ENCODE data around the gene FNDC10. TPM values are rescaled to one million over a fixed set of nuclear protein-coding genes. Genes with fewer than 3 reads are reported as not detected.

The FNDC10 gene
- total RNA-seq, 1 donor from 2014 or later, result 2.5 TPM

DNA sequence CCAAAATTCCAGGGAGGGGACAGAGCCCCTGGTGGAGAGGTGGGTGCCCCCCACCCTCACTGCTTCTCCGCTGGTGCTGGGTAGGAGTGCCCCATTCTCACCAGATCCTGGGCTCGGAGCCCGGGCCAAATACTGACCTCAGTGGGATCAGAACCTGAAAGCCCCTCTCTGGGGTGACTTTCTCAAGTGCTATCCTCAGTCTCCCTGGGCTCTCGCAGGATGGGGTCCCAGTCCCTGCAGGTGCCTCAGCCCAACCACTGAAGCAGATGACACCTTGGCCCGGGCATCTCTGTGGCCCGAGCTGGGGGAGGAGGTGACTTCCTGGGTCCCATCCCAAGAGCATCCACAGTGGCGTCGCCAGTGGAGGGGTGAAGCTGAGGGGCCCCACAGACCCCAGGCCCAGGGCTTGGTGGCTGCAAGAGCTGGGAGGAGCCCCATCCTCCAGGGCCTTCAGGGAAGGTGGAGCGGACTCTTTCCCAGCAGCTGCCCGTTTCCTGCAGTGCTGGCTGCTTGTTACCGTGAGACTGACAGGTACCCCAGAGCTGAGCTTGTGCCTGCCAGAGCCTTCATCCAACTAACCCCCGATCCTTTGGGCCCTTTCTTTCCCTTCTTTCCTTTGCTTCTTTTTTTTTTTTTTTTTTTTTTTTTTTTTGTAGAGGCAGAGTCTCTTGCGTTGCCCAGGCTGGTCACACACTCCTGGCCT is 3.9 kb upstream of the FNDC10 start:
- Histone ChIP-seq H3K27ac (no peak overlapping the region), H3K9me3 (ENCODE audit: low read depth) (no peaks in the 10 kb centered on the region), H3K27me3 (peaks cover 49% of the 10 kb centered on the region), H3K79me2 (ENCODE audit: low read depth) (no peaks in the 10 kb centered on the region), H3K4me3 (no peak overlapping the region), H3F3A (ENCODE audit: low read depth) (peaks cover 14% of the 10 kb centered on the region), H3K36me3 (no peaks in the 10 kb centered on the region), H3K4me2 (no peak overlapping the region), H2AFZ (replicated peaks) (no peak overlapping the region), H3K9ac (no peak overlapping the region), H3K4me1 (peaks cover 3% of the 10 kb centered on the region), H4K20me1 (ENCODE audit: low read depth) (peaks cover 10% of the 10 kb centered on the region)
- Mint-ChIP-seq H3K27ac (no peak overlapping the region), H3K9me3 (no peaks in the 10 kb centered on the region), H3K4me3 (peak overlapping the region; percentile 59), H3K4me1 (peaks cover 2% of the 10 kb centered on the region), H3K27me3 (ENCODE audit: insufficient read depth, low read depth) (peaks cover 10% of the 10 kb centered on the region), H3K36me3 (no peaks in the 10 kb centered on the region)
- DNase-seq (ENCODE audit: low spot score), result no peak
- TF ChIP-seq, protein P1, sequence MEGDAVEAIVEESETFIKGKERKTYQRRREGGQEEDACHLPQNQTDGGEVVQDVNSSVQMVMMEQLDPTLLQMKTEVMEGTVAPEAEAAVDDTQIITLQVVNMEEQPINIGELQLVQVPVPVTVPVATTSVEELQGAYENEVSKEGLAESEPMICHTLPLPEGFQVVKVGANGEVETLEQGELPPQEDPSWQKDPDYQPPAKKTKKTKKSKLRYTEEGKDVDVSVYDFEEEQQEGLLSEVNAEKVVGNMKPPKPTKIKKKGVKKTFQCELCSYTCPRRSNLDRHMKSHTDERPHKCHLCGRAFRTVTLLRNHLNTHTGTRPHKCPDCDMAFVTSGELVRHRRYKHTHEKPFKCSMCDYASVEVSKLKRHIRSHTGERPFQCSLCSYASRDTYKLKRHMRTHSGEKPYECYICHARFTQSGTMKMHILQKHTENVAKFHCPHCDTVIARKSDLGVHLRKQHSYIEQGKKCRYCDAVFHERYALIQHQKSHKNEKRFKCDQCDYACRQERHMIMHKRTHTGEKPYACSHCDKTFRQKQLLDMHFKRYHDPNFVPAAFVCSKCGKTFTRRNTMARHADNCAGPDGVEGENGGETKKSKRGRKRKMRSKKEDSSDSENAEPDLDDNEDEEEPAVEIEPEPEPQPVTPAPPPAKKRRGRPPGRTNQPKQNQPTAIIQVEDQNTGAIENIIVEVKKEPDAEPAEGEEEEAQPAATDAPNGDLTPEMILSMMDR (IDR thresholded peaks at IDR 0.05), result no peak
- TF ChIP-seq EZH2phosphoT487 (IDR thresholded peaks at IDR 0.05) (no peak), EZH2 (IDR thresholded peaks at IDR 0.05) (no peak)

DNA sequence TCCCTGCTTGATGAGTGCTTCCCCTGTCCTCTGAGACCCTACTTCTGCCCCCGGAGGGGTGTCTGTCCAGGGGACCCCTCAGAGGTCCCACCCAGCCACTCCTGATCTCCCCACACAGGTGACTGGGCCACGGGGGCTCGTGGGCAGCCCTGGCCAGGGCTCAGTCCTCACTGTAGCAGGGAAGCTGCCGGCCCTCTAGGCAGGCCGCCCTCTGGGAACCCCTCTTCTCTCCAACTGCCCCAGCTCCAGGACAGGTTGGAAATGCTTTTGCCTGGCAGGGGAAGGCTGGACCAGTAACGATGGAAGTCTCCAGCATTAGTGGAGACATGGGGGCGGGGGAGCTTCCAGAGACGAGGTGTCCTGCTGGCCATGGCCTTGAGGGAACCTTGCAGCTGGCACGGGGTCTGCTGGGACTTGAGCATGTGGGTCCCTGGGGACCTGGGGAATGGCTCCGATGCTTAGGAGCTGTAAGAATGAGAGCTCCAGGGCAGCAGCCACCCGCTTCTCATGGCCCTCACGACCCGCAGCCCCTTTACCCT is 3.1 kb upstream of the FNDC10 start:
- Histone ChIP-seq H3K79me2 (ENCODE audit: low read depth) (no peaks in the 10 kb centered on the region), H3K36me3 (no peaks in the 10 kb centered on the region), H3K27me3 (peaks cover 57% of the 10 kb centered on the region), H3F3A (ENCODE audit: low read depth) (peaks cover 16% of the 10 kb centered on the region), H3K9me3 (ENCODE audit: low read depth) (no peaks in the 10 kb centered on the region), H3K4me2 (no peak overlapping the region), H4K20me1 (ENCODE audit: low read depth) (peaks cover 18% of the 10 kb centered on the region), H3K27ac (no peak overlapping the region), H3K4me1 (peaks cover 3% of the 10 kb centered on the region), H3K4me3 (no peak overlapping the region), H3K9ac (no peak overlapping the region), H2AFZ (replicated peaks) (no peak overlapping the region)
- Mint-ChIP-seq H3K9me3 (no peaks in the 10 kb centered on the region), H3K36me3 (no peaks in the 10 kb centered on the region), H3K4me1 (peaks cover 4% of the 10 kb centered on the region), H3K27ac (no peak overlapping the region), H3K4me3 (no peak overlapping the region), H3K27me3 (ENCODE audit: insufficient read depth, low read depth) (peaks cover 16% of the 10 kb centered on the region)
- no peak for DNase-seq (ENCODE audit: low spot score)
- TF ChIP-seq EZH2 (IDR thresholded peaks at IDR 0.05) (no peak), EZH2phosphoT487 (IDR thresholded peaks at IDR 0.05) (no peak)
- TF ChIP-seq, protein P1 (IDR thresholded peaks at IDR 0.05), result no peak

DNA sequence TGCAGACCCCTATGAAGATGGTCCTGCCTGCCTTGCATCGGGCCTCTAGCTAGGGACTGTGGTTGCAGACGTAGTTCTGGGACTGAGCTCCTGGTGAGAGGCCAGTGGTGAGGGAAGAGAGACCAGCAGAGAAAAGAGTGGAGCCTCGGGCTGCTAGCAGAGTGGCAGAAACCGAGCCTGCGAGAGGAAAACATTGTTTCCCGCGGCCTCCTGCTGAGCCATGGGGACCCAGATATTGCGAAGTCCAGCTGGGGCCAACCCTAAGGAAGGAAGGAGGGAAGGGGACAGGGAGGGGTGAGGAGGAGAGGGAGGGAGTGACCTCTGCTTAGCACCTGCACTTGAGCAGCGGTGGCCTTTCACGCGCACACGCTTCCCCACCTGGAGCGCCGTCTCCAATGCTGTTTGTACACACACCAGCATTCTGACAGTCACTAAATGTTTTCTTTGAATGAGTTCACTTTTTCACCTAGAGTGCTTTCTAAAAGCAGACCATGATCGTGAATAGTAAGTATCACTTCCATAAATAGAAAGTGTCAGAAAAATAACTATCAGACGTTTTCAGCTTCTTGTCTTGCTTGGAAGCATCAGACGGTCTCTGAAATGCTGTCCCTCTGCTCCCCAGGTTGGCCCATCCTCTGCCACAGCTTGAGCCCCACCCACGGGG is 2.5 kb upstream of the FNDC10 start:
- Mint-ChIP-seq H3K27me3 (ENCODE audit: insufficient read depth, low read depth) (peaks cover 16% of the 10 kb centered on the region), H3K4me3 (peak overlapping the region; percentile 13), H3K4me1 (peaks cover 9% of the 10 kb centered on the region), H3K9me3 (no peaks in the 10 kb centered on the region), H3K27ac (no peak overlapping the region), H3K36me3 (no peaks in the 10 kb centered on the region)
- TF ChIP-seq EZH2 (IDR thresholded peaks at IDR 0.05) (no peak), EZH2phosphoT487 (IDR thresholded peaks at IDR 0.05) (no peak)
- TF ChIP-seq, protein P1 (IDR thresholded peaks at IDR 0.05), result no peak
- peaks cover 16% of the 10 kb centered on the region for H3F3A ChIP-seq (ENCODE audit: low read depth)
- H3K9ac ChIP-seq, result no peak overlapping the region
- H3K36me3 ChIP-seq, result no peaks in the 10 kb centered on the region
- peaks cover 6% of the 10 kb centered on the region for H3K4me1 ChIP-seq
- no peak overlapping the region for H3K4me3 ChIP-seq
- peaks cover 63% of the 10 kb centered on the region for H3K27me3 ChIP-seq
- no peak overlapping the region for H3K4me2 ChIP-seq
- no peak for DNase-seq (ENCODE audit: low spot score)
- no peaks in the 10 kb centered on the region for H3K9me3 ChIP-seq (ENCODE audit: low read depth)
- H3K27ac ChIP-seq, result no peak overlapping the region
- peaks cover 21% of the 10 kb centered on the region for H4K20me1 ChIP-seq (ENCODE audit: low read depth)
- H3K79me2 ChIP-seq (ENCODE audit: low read depth), result no peaks in the 10 kb centered on the region
- no peak overlapping the region for H2AFZ ChIP-seq (replicated peaks)

Measured in neural progenitor cell (in vitro differentiated cells).